GM08714 (cell line): Measurements from ENCODE around the gene UTS2.

Experiments used
- H3K4me3 ChIP-seq: fragments of 200-500 bp; sonication (Bioruptor generic); 2 replicates; pipeline ENCODE4 v1.5.1; 2014; ENCODE audit warnings: mild to moderate bottlenecking, low read length, inconsistent platforms
- ZNF274 ChIP-seq: IDR thresholded peaks from 2 replicates; pipeline ENCODE4 v1.6.1; 2012; ENCODE audit warnings: mild to moderate bottlenecking, low read depth, low read length

The UTS2 gene, protein sequence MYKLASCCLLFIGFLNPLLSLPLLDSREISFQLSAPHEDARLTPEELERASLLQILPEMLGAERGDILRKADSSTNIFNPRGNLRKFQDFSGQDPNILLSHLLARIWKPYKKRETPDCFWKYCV

DNA sequence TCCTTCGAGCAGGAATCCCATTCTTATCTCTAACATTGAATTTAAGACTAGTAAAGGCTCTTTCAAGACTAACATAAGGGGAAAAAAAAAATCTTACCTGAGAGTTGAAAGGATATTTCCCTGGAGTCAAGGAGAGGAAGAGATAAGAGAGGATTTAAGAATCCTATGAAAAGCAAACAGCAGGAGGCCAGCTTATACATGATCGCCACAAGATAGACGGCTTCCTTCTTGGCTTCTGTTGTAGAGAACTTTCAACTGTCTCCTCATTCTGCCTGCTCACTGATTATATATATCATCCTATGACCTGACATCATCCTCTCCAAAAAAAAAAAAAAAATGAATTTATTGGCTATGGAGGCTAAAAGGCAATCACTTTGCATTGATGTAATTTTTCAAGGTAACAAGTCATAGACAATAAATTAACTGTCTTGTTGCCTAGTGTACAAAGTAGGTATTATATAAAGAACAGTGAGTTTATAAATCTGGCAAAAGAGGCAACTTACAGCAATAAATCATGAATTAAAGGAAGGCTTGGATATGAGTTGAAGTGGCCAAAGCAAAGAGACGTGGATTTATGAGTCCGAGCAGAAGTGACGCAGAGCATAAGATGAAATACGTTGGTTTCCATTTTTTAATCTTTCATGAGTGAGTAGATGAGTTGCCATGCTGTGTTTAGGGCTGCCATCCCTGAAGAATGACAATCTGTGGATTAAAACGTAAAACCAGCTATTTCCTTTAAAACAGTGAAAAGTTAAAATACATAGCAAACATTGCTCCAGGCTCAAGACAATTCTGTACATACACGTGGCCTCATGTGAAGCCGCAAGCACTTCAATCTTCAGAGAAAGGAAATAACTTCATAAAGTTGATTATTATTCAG lies at the start of gene UTS2:
Gene UTS2, minus strand, starts transcription at position 262 of the 880 bp plus-strand sequence. Its CDS starts 62 bp downstream, at position 200.
- no peak for TF ChIP-seq ZNF274
- no peak within 1 kb of the TSS for H3K4me3 ChIP-seq

DNA sequence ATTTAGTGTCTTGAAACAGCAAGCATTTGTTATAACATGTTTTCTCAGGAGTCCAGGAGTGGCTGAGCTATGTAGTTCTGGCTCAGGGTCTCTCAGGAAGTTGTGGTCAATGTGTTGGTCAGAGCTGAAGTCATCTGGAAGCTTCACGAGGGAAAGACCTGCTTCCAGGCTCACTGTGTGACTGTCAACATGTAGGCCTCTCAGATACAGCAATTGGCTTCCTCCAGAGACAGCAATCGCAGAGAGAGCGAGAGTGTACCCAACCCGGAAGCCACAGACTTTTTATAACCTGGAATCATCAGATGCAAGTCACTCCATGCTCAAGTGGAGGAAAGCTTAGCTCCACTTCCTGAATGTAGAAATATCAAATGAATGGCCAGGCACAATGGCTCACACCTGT lies 46.9 kb upstream of the UTS2 start:
- no peak overlapping the region for H3K4me3 ChIP-seq
- TF ChIP-seq ZNF274: no peak

DNA sequence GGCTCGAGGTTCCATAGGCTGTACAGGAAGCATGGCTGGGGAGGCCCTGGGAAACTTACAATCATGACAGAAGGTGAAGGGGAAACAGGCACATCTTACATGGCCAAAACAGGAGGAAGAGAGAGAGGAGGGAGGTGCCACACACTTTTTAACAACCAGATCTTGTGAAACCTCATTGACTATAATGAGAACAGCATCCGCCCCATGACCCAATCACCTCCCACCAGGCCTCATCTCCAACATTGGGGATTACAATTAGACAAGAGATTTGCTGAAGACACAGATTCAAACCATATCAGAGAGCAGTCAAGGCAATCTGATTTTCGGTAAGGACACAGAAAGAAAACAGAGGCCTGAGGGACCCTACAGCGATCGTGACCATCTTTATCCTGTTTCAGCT lies 46.1 kb upstream of the UTS2 start:
- no peak for TF ChIP-seq ZNF274
- no peak overlapping the region for H3K4me3 ChIP-seq

DNA sequence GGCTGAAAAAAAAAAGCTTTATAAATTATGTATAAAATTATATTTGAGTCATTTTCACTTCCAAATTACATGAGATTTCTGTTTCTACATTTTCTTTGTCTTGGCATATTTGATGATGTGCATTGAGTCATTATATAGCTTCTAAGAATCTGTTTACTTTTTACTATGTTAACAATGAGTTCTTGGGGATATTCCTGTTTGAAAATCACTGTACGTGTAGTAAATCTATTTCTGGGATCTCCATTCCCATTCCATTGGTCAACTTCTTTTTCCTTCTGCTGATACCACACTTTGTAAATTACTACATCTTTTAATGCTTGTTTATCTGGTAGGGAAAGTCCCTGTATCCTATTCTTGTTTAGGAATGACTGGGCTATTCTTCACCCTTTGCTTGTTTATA lies 44.1 kb upstream of the UTS2 start:
- H3K4me3 ChIP-seq: no peak overlapping the region
- TF ChIP-seq ZNF274: no peak

DNA sequence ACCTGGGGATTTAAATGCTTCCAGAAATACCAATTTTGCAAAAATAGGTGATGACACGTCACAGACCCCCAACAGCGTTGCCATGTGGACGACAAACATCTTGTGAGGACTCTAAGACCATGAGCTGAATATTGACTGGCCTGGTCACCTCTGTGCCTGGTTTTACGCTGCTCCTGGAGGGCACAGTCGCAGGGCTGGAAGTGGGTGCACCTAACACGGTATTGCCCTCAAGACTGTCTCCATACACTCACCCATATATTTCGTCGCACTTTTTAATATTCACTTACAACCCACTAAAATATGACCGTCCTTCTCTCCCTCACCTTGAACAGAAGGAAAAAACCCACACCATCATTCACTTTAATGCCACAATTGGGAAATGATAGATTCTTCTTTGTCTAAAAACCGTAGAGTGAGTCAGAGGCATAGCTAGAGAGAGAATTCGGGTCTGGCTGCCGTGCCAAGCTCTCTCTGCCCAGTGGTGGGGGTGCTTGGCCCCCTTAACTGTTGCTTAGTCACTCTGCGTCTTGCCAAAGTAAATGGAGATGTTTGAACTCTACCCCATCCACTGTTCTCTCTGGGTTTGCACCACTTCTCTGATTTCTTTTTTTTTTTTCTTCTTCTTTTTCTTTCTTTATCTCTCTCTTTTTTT lies 40.8 kb upstream of the UTS2 start:
- TF ChIP-seq ZNF274: no peak
- H3K4me3 ChIP-seq: no peak overlapping the region

DNA sequence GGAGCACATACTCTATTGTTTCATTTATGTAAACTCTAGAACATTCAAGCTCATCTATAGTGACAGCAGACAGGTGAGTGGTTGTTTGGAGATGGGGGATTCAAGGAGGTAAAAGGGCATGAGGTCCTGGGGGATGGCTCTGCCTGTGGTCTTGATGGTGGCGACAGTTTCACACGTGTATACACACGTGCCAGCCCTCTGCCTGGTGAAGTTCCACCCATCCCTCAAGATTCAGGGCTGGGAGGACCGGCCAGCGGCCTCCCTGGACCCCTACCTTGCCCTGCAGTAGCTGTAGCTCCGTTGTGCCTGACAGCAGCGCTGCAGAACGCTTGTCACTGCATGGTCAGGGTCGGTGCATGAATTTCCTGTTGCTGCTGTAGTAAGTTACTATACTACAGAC lies 38.9 kb upstream of the UTS2 start:
- no peak overlapping the region for H3K4me3 ChIP-seq
- TF ChIP-seq ZNF274: no peak

DNA sequence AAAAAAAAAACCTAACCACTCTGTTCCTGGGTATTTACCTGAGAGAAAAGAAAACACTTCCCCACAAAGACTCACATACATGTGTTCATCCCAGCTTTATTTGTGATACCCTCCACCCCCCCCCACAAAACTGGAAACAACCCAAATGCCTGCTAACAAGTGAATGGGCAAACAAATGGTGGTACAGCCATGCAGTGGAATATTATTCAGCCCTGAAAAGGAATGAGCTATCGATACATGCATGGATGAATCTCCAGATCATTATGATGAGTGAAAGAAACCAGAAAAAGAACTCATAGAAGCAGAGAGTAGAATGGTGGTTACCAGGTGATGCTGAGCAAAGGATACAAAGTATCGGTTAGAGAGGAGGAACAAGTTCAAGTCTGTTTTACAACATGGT lies 38.0 kb upstream of the UTS2 start:
- no peak overlapping the region for H3K4me3 ChIP-seq
- TF ChIP-seq ZNF274: no peak

DNA sequence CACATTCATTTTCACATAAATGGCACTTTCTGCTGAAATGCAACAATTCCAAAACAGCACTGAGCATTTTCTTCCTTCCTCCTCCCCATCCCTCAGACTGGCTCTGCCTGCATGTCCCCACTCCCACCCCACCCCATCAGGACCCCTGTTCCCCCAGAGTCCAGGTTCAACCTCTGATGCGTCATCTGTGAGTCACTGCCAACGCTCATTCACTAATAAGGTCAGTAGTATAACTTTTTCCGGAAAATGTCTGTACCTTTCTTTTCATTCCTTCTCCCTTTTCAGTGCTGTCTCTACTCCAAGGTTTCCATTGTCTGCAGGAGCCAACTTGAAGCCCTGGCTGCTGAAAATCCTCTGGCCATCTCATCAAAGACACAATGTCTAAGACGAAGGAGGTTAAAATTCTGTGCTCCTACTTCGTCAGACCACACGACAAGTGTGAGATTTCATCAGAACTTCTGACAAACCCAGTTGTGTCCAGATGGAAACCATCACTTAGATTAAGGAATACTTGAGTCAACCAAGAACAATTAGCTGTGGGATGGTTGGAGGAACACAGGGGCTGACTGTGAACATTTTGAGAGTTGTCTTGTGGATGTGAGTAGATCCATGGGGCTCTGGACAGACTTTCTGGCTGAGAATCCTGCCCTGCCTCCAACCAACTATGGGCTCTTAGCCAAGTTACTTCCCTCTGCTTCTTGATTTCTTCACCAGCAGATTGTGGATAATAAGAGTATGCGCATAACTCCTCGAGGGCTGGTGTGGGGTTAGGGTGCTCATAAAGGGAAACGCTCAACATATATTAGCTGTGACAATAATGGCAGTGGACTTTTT lies 35.6 kb upstream of the UTS2 start:
- H3K4me3 ChIP-seq: no peak overlapping the region
- TF ChIP-seq ZNF274: no peak

DNA sequence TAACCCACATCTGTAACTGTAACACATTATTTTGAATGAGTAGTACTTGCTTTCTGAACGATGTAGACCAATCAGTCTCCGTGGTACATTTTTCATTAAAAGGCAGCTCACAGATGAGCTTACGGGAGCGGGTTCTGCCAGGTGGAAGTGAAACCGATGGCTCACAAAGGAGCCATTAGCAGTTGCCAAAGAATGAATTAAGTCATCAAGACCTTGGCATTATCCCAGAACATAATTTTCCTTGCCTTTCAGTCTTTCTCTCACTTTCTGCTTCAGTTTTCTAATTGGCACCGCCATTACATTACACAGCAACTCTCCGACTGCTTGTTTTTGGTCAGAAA lies 33.5 kb upstream of the UTS2 start:
- H3K4me3 ChIP-seq: no peak overlapping the region
- TF ChIP-seq ZNF274: no peak

DNA sequence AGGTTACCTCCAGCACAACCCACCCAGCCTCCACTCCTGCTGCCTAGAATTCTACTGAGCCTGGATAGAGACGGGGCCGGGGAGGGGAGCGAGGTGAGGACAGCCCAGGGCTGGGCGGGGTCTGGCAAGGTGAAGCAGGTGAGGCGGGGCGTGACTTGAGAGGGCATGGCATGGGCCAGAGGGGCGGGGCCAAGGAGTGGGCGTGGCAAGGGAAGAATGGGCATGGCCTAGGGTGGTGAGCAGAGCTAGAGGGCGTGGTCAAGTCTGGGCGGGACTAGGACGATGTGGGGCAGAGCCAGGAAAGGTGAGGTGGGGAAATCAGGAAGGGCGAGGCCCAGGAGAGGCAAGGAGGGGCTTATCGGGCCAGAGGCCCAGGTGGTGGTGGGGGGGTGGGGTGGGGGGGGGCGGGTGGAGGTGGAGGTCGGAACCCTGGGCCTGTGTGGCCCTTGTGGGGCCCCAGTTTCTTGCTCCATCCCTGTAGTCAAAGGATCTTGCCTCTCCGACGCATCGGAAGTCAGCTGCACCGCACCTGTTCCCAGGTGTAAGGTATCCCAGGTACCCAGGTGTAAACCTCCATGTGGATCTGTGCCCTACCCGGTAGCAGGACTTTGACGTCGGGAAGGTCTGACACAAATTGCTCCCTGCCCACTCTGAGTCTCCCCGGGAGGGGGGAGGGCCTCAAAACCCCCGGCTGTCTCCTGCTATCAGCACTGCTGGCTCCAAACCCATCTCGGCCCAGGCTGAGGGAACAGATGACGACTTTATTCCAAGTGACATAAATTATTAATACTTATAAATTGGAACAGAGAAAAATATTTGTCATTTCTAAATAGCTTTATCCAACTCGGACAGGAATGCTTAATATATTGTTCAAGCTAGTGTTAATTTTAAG lies 32.9 kb upstream of the UTS2 start:
- no peak overlapping the region for H3K4me3 ChIP-seq
- no peak for TF ChIP-seq ZNF274

DNA sequence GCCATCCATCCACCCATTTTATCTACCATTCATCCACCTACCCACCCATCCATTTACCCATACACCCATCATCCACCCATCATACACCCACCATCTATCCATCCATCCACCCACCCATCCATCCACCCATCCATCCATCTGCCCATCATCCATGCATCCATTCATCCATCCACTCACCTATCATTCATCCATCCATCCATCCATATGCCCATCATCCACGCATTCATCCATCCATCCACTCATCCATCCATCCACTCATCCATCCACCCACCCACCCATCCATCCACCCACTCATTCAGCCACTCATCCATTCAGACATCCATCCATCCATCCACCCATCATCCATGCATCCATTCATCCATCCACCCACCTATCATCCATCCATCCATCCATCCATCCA lies 31.9 kb upstream of the UTS2 start:
- no peak overlapping the region for H3K4me3 ChIP-seq
- no peak for TF ChIP-seq ZNF274

DNA sequence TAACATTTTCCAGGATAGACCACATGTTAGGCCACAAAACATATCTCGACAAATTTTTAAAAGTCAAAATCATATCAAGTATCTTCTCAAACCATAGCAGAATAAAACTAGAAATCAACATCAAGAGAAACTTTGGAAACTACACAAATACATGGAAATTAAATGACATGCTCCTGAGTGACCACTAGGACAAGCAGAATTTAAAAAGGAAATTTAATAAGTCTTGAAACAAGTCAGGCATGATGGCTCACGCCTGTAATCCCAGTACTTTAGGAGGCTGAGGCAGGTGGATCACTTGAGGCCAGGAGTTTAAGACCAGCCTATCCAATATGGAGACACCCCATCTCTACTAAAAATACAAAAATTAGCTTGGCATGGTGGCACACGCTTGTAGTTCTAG lies 26.4 kb upstream of the UTS2 start:
- no peak overlapping the region for H3K4me3 ChIP-seq
- TF ChIP-seq ZNF274: no peak

DNA sequence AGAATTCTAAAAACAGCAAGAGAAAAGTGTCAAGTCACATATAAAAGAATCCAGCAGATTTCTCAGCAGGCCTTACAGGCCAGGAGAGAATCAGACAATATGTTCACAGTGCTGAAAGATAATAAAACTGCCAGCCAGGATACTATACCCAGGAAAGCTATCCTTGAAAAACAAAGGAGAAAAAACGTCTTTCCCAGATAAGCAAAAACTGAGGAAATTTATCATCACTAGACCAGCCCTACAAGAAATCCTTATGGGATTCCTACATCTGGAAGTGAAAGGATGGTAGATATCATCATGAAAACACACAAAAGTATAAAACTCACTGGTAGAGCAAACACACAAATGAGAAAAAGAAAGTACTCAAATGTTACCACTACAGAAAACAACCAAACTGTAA lies 25.2 kb upstream of the UTS2 start:
- no peak overlapping the region for H3K4me3 ChIP-seq

More for the DNA sequence above, 25.2 kb upstream of the UTS2 start:
- no peak for TF ChIP-seq ZNF274
